K562 (cell line): ENCODE data around the gene RND1. TPM values are rescaled to one million over a fixed set of nuclear protein-coding genes. Genes with fewer than 3 reads are reported as not detected.

Experiments used
- CEBPZ ChIP-seq: fragments of 150-350 bp; IDR thresholded peaks from 2 replicates; pipeline ENCODE4 v1.6.1; 2014; ENCODE audit warnings: low read depth, mild to moderate bottlenecking, low read length, borderline replicate concordance
- CREB1 ChIP-seq, 2 experiments: sonication (generic) in 1 of 2; formaldehyde crosslinking in 1 of 2; IDR thresholded peaks; 2 replicates each; pipeline versions ENCODE4 v1.6.1 to v1.8.0; 2012 to 2022; ENCODE audit warnings: inconsistent platforms in 1 of 2, mild to moderate bottlenecking in 1 of 2, missing genetic modification reagents in 1 of 2, moderate library complexity in 1 of 2
- CREB5 ChIP-seq: fragments of 250-450 bp; sonication (Bioruptor Pico); IDR thresholded peaks from 2 replicates; pipeline ENCODE4 v1.5.0; 2020; ENCODE audit warnings: mild to moderate bottlenecking
- FOXA1 ChIP-seq: fragments of 450-650 bp; IDR thresholded peaks from 2 replicates; pipeline ENCODE4 v1.6.1; 2016; ENCODE audit warnings: mild to moderate bottlenecking, borderline replicate concordance
- HNRNPH1 ChIP-seq: fragments of 200-400 bp; formaldehyde crosslinking; optimal IDR thresholded peaks from 2 replicates; pipeline ENCODE3; 2017; ENCODE audit warnings: low read depth, mild to moderate bottlenecking, low read length, moderate library complexity
- ID3 ChIP-seq, 2 experiments: fragments of 250-450 bp in 1 of 2; fragments of 450-650 bp in 1 of 2; sonication (Bioruptor Pico) in 1 of 2; IDR thresholded peaks; 2 replicates each; pipeline versions ENCODE4 v1.6.1 to v1.8.0; 2016 to 2021; ENCODE audit warnings: mild to moderate bottlenecking in 2 of 2, moderate library complexity in 2 of 2, missing compliant biosample characterization in 1 of 2, missing genetic modification characterization in 1 of 2
- MAX ChIP-seq: sonication (generic); formaldehyde crosslinking; IDR thresholded peaks from 2 replicates; pipeline ENCODE4 v1.9.0; 2022; ENCODE audit warnings: mild to moderate bottlenecking, missing genetic modification reagents
- MLLT1 ChIP-seq, 2 experiments: fragments of 450-650 bp; IDR thresholded peaks; 2 replicates each; pipeline ENCODE4 v1.6.1; 2016
- NCOA1 ChIP-seq: fragments of 450-650 bp; IDR thresholded peaks from 2 replicates; pipeline ENCODE4 v1.6.1; 2016; ENCODE audit warnings: low read depth
- NR0B1 ChIP-seq: fragments of 450-650 bp; IDR thresholded peaks from one replicate; pipeline ENCODE4 v1.6.1; 2018; ENCODE audit warnings: mild to moderate bottlenecking, moderate library complexity; ENCODE audit not compliant: partially characterized antibody
- NUFIP1 ChIP-seq: fragments of 450-650 bp; IDR thresholded peaks from 2 replicates; pipeline ENCODE4 v1.6.1; 2018; ENCODE audit not compliant: partially characterized antibody
- PKNOX1 ChIP-seq: fragments of 450-650 bp; IDR thresholded peaks from 2 replicates; pipeline ENCODE4 v1.6.1; 2016
- RBM39 ChIP-seq: fragments of 200-400 bp; formaldehyde crosslinking; optimal IDR thresholded peaks from 2 replicates; pipeline ENCODE3; 2018; ENCODE audit warnings: low read depth, low read length
- ZNF12 ChIP-seq: sonication (generic); formaldehyde crosslinking; IDR thresholded peaks from 2 replicates; pipeline ENCODE4 v1.4.0; 2020; ENCODE audit warnings: mild to moderate bottlenecking, missing genetic modification reagents
- polyA plus RNA-seq, 8 experiments: library from polyadenylated mRNA; depleted of rRNA in 4 of 8; stranded (reverse) in 5 of 8; unstranded in 3 of 8; fragments of >200 nt; fragmentation: Nextera tagmentation in 2 of 8; fragmentation: Illumina TruSeq in 1 of 8; extraction: Ambion mirVana in 2 of 8; extraction: Trizol in 1 of 8; gene quantifications; 2 replicates each; pipeline versions ENCODE4 v1.2.1 to v1.2.3, GENCODE V29; 2011 to 2014; ENCODE audit warnings: inconsistent platforms in 1 of 8, missing spikeins in 1 of 8
- total RNA-seq, 7 experiments: library from RNA; depleted of rRNA in 6 of 7; stranded (reverse); fragments of >200 nt in 6 of 7; fragmentation: Illumina TruSeq in 2 of 7; extraction: Trizol in 2 of 7; gene quantifications; 2 replicates each; pipeline versions ENCODE4 v1.2.1 to v1.2.3, GENCODE V29; 2011 to 2021; ENCODE audit warnings: low replicate concordance in 1 of 7

Gene RND1
- total and polyA plus RNA-seq, 9 of the 15 experiments (the other 6 are each of a cell fraction or from before 2014, with no cell fraction given), result 0.18 to 0.78 (median 0.58) TPM; not detected in 2

- TF ChIP-seq MLLT1 (IDR thresholded peaks at IDR 0.05) (peak; percentile 77 to 91), HNRNPH1 (no peak), RBM39 (no peak), CREB5 (CRISPR knock-in tag) (no peak), ZNF12 (no peak), PKNOX1 (peak; percentile 94), FOXA1 (no peak), CEBPZ (no peak), NCOA1 (0 out of 2 replicates have a peak, but pooled peaks have one; percentile 51), NR0B1 (no peak), NUFIP1 (peak; percentile 66), MAX (CRISPR knock-in tag) (peak; percentile 50; the same call in 1 of the 2 replicates), ID3 (CRISPR knock-in tag; IDR thresholded peaks at IDR 0.05) (no peak), ID3 (tag; IDR thresholded peaks at IDR 0.05) (no peak), CREB1 (IDR thresholded peaks at IDR 0.05) (no peak), CREB1 (CRISPR knock-in tag; IDR thresholded peaks at IDR 0.05) (no peak)
Observed at GRCh38 chr12:48815126-48816110, 50.3 kb downstream of the RND1 start (continued).
